HL-60/S4 treated with phorbol 12-myristate 13-acetate at 8.2 ng/mL for 4 days and 3 days (cell line): Measurements from ENCODE around the gene ARHGEF12.

Experiments used
- in situ Hi-C: fragments of 300-500 bp; cut with MboI; formaldehyde crosslinking; loops from 2 replicates; pipeline ENCODE4 v1.15.0; 2022; ENCODE audit warnings: low sequenced_read_pairs

ARHGEF12 gene

GRCh38 chr11:120340529-120340928 is 4.3 kb downstream of the ARHGEF12 start:
- in situ Hi-C loops: no loop called here

DNA sequence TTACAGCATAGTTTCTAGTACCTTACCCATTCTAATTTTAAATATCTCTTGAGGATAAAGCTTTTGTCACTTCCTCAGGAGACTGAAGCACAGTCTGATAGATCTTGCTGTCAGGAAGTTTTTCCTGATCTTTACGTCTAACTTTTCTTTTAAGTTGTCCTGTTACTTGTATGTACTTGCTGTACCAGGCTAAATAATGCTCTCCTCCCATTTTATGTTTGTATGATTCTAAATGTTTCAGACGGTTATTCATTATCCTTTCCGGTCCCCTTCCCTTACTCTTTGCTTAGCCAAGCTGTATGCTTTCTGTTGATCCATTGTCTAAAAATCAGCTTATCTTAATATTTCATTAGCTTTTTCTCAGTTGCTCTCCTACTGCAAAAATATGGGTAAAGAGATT is 6.0 kb downstream of the ARHGEF12 start:
- in situ Hi-C loops: no loop called here

DNA sequence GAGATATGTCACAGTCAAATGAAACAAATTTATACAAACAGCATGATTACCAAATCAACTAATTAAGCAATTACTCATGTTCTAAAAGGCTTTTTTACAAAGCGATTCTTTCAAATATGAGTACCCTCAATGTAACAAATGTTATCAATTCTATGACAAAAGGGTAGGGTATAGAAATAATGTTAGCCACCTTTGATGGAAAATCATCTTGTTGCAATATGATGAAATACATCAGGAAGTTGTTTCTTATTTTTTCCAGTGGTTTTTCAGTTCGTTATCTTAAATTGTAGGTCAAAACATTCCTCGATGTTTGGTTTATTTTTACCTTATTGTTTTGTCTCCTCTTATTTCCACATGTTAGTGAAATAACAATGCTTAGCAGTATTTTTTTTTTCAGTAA is 6.5 kb downstream of the ARHGEF12 start:
- in situ Hi-C loops: no loop called here

DNA sequence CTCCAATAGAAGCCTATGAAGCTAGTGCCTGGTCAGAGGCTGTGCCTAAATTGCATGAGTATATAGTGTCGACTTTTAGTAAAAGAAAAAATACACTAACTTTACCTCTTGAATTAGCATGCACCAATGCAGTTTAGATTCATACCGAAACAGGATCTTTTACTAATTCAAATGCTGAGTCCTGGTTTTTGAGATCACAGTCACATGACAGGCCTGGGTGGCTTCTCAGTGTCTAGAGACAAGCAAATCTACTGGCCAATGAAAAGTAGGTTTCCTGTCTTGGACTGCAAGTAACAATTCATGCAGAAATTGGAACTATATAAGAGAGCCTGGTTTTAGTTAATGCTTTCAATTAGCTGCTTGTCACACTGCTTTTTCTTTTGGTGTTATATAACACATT is 7.2 kb downstream of the ARHGEF12 start:
- in situ Hi-C loops: no loop called here

- in situ Hi-C loops: no loop called here
Measured at GRCh38 chr11:120344302-120345004, 8.2 kb downstream of the ARHGEF12 start.

- in situ Hi-C loops: no loop called here
Measured at GRCh38 chr11:120346233-120346632, 10.0 kb downstream of the ARHGEF12 start.

GRCh38 chr11:120350637-120351036 is 14.4 kb downstream of the ARHGEF12 start:
- in situ Hi-C loops: no loop called here

DNA sequence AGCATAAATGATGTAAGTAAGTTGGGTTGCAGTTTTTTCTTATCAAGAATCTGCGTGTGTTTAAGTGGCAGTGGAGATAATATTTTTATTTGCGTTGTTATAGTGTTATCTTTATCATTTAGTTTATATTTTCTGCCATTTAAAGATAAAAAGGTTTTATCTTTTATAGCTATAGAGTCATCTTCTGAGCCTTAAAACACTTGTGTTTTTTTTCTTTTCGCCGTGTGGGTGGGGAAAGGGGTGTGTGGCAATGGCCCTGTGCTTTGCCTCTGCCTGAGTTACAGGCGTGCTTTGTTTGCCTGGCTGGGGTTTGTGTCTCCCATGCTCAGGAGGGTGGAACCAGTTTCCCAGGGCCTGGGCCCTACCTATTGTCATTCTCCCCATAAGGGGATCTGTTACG is 16.2 kb downstream of the ARHGEF12 start:
- in situ Hi-C loops: no loop called here

DNA sequence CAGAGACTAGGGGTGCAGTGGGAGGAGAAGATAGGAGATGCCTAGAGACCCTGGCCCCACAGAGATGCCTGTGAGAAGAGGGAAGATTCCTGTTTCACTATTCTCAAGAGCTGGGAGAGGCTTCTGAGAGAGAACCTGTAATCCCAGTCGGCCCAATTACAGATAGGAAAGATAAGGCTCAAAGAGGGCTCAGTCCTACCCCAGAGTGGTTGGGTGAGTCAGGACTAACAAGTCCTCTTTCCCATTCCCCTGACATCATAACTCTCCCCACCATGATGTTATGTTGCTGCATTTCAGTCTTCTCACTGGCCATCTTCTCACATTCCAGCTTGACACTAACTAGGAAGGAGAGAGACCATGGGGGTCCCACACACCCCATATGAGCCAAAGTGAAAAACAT is 17.9 kb downstream of the ARHGEF12 start:
- in situ Hi-C loops: no loop called here

- in situ Hi-C loops: no loop called here
Measured at GRCh38 chr11:120354779-120355178, 18.6 kb downstream of the ARHGEF12 start.

GRCh38 chr11:120357620-120358019 is 21.4 kb downstream of the ARHGEF12 start:
- in situ Hi-C loops: no loop called here

DNA sequence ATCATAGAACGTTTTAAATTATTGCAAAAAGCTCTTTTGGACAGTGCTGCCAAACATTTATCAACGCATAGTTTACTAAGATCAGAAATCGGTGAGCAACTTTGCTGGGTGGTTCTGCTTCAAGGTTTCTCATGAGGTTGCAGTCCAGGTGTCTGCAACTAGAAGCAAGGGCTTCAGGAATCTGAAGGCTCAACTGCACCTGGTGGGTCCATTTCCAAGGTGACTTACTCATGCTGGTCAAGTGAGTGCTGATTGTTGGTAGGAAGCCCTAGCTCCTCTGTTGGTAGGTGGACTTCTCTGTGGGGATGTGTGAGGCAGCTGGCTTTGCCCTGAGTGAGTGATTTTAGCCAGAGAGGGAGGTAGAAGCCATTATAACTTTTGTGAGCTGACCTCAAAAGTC is 22.5 kb downstream of the ARHGEF12 start:
- in situ Hi-C loops: no loop called here

DNA sequence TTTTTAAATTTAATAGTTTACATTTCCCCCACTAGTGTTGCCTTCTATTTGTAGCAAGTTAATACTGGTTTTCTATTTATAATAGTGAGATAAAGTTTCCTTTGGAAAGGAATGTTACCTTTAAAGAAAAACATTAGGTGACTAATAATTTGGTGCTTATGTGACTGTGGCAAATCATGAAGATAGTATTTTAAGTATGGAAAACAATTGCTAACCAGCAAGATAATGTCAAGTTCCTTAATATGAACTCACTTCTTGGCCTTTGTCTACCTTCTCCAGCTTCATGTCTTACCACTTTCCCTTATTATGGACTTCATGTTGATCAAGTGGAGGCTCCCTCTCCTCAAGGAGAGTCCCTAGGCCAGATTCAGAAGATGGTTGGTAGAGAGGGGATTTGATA is 27.2 kb downstream of the ARHGEF12 start:
- in situ Hi-C loops: no loop called here

DNA sequence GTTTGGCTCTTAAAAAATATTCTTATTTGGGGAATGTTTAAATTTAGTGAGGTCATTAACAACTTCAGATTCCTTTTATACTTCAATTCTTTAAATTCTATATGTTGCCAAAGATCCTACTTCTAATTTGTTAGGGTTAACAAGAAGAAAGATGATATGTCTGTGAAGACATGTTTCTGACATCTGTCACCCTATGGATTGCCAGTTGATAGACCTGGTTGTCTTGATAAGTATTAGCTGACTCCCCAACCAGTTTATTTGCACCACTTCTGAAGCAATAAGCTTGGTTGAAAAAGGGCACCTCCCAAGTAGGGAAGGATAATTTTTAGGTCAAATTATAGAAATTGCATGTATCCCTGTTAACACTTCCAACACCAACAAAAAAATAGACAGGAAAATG is 29.3 kb downstream of the ARHGEF12 start:
- in situ Hi-C loops: no loop called here

GRCh38 chr11:120372296-120372695 is 36.1 kb downstream of the ARHGEF12 start:
- in situ Hi-C loops: no loop called here

DNA sequence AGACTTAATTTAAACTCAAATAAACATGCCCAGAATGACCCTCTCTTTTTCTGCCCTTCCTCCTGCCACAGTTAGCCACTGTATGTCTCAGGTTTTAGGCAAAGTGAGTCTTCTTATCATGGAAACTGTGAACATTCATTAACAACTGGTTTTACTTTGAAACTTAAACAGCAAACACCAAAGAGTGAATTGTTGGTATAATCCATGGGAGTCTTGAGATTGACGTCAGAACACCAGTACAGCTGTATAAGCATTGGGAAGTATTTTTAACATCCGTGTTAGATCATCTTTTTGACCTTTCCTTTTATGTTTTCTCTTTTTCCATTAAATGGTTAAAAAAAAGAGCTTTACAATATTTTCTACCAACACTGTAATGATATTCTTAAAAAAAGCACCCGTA is 38.9 kb downstream of the ARHGEF12 start:
- in situ Hi-C loops: no loop called here

- in situ Hi-C loops: no loop called here
Measured at GRCh38 chr11:120376547-120377182, 40.5 kb downstream of the ARHGEF12 start.

GRCh38 chr11:120378474-120378873 is 42.3 kb downstream of the ARHGEF12 start:
- in situ Hi-C loops: no loop called here

DNA sequence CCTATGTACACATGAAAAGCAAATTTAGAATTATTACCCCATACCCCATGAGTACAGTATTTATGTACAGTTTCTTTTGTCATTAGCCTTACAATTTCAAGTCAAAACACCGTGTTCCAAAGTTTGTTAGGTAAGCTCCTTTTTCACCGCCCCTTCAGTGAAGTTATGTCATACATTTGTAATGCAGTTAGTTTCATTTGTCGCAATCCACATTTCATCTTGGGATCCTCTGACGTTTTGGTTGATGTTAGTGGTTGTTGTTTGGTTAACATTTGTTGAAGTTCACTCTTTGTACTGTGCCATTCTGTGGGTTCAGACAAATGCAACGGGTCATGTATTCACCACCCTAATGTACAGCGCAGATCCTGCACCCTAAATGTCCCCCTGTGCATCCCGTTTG is 45.2 kb downstream of the ARHGEF12 start:
- in situ Hi-C loops: no loop called here

DNA sequence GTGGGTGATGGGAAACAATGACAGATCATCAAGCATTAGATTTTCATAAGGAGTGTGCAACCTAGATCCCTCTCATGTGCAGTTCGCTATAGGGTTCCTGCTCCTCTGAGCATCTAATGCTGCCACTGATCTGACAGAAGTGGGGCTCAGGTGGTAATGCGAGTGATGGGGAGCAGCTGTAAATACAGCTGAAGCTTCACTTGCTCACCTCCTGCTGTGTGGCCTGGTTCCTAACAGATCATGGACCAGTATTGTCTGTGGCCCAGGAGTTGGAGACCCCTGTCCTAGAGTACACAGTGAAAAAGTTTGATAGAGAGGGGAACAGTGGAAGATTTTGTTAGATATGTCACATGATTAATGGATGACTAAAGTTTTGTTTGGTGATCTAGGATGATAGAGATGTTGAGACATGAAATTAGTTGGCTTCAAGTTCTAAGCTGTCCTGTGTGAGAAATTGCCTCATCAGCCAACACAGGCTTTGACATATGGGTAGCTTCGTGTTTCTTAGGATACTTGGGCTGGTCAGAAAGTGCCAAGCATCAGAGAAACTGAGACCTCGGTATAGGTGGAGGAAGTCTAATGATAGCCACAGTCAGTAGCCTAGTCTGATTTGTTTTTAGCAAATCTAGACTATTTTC is 47.4 kb downstream of the ARHGEF12 start:
- in situ Hi-C loops: no loop called here

- in situ Hi-C loops: no loop called here
Measured at GRCh38 chr11:120384476-120384875, 48.3 kb downstream of the ARHGEF12 start.

DNA sequence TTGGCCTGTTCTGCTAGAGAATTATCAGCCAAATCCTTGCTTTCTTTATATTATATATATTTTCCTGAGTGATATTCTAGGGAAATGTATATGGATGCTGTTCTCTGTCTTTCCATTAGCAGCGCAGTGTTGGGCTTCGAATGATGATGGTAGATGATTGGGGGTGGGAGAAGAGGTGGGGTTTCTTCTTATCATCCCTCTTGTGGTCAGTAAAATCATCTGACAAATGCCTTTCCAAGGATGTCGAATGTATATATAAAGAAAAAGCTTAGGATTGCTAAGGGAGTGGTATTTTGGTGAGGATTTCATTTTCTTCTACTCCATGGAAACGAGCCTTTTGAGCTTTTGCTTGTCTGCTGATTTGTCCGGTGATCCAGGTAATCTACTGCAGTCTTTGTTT is 48.9 kb downstream of the ARHGEF12 start:
- in situ Hi-C loops: no loop called here
